SH-SY5Y (cell line): ENCODE data around the gene SRGAP3.

ENCODE experiments used
- GATA2 ChIP-seq: IDR thresholded peaks from 2 replicates; pipeline ENCODE4 v1.6.1; 2011; ENCODE audit warnings: mild to moderate bottlenecking, low read depth, low read length
- GATA3 ChIP-seq: IDR thresholded peaks from 2 replicates; pipeline ENCODE4 v1.6.1; 2011; ENCODE audit warnings: low read depth, mild to moderate bottlenecking, low read length, moderate library complexity

The SRGAP3 gene

DNA sequence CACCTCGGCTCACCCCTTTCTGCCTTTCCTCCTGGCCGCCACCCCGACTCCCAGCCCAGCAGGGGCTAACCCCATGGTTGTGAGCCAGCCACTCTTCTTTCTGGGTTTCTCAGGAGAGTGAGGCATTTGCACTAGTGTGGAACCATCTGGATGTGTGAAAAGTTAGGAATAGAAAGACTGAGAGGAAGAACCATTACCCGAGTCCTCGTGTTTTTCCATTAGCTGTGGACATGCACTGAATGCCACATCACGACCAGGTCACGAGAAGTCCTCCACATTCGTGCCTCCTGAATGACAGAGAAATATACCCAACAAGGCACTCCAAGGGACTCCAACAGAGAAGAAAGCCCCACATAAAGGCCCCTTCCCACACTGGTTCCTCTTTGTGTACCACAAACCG is 268.1 kb downstream of the SRGAP3 start:
- TF ChIP-seq GATA2 (no peak), GATA3 (no peak)

GRCh38 chr3:8980756-8981257 is 268.6 kb downstream of the SRGAP3 start:
- TF ChIP-seq GATA3 (no peak), GATA2 (no peak)

DNA sequence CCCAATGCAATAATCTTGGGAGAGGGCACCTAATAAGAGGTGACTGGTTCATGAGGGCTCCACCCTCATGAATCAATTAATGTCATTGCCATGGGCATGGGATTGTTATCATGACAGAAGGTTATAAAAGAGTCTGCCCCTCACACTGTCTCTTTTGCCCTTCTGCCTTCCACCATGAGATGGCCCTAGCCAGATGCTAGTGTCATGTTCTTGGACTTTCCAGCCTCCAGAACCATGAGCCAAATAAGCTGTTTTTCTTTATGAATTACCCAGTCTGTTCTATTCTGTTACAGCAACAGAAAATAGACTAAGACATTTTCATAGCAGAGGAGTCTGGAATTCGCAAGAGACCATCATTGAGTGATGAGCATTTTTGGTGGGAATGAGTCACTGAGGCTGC is 270.2 kb downstream of the SRGAP3 start:
- TF ChIP-seq GATA2: no peak

DNA sequence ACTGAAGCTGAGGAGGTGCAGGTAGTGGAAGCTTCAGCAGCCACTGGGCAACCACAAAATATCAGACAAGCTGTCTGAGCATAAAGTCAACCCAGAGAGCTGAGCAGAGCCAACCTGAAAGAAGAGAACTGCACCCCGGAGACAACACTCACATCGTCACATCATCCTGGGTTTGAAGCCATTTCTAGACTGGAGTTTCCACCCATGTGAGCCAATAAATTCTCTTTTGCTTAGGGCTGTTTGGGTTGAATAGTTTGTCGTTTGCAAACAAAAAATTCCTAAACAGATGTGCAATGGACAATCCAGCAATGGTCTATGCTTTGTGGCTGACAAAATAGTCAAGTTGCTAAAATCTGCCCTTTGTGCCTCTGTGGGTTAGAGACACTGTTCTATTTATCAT is 270.9 kb downstream of the SRGAP3 start:
- no peak for TF ChIP-seq GATA2
- TF ChIP-seq GATA3: no peak

GRCh38 chr3:8976540-8977182 is 272.8 kb downstream of the SRGAP3 start:
- TF ChIP-seq GATA2 (no peak), GATA3 (no peak)

GRCh38 chr3:8975081-8976020 is 274.1 kb downstream of the SRGAP3 start:
- TF ChIP-seq GATA3: no peak
- TF ChIP-seq GATA2: no peak

GRCh38 chr3:8974458-8974857 is 275.0 kb downstream of the SRGAP3 start:
- TF ChIP-seq GATA3 (no peak), GATA2 (no peak)

DNA sequence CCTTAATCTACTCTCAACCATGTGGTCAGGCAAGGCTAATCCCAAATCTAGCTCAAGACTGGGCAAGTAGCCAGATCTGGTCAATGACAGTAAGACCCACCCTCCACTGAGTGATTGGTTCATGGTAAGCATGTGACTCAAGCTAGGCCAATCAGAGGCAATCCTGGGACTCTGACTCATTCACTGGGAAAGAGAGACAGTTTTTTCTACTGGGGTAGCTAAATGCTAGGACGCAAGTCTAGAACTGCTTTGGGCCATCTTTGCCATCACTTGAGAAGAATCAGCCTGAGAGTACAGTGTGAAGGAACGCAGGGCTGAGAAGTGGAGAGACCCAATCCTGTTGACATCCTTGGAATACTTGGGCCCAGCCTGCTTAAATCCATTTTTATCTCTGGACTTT is 276.8 kb downstream of the SRGAP3 start:
- TF ChIP-seq GATA2 (no peak), GATA3 (no peak)

- TF ChIP-seq GATA2 (peak; percentile 28; the same call in 1 of the 2 replicates), GATA3 (no peak)
These were observed 278.4 kb downstream of the SRGAP3 start for GRCh38 chr3:8970971-8971589.

- TF ChIP-seq GATA3 (no peak), GATA2 (no peak)
These were observed 280.2 kb downstream of the SRGAP3 start for GRCh38 chr3:8969241-8969640.

GRCh38 chr3:8968375-8968882 is 281.0 kb downstream of the SRGAP3 start:
- no peak for TF ChIP-seq GATA3
- no peak for TF ChIP-seq GATA2

GRCh38 chr3:8967553-8967952 is 281.9 kb downstream of the SRGAP3 start:
- TF ChIP-seq GATA2: no peak
- no peak for TF ChIP-seq GATA3

DNA sequence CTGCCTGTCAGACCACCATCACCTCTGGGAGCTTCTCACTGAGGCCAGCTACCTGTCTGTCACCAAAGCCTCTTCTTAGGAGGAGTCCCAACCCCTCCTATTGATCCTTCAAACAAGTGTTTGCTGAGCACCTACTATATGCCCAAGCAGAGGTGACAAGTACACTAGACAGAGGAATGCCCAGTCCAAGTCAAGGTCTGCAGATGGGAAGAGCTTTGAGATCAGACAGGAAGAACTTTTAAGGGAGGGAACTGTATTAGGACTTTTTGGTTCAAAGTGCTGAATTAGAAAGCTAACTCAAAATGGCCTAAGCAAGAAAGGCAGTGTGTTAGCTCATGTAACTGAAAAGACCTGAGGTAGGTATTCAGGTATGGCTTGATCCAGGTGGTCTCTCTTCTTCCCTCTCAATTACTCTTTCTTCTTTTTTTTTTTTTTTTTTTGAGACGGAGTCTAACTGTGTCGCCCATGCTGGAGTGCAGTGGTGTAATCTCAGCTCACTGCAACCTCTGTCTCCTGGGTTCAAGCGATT is 282.6 kb downstream of the SRGAP3 start:
- TF ChIP-seq GATA2: no peak
- TF ChIP-seq GATA3: no peak
